Measurements from ENCODE around the gene TEX14.
"Not testable (repeated sequence)": the region's sequence is repeated elsewhere in the genome, so short reads cannot be mapped to it uniquely, and the experiment has no call there.

The TEX14 gene

DNA sequence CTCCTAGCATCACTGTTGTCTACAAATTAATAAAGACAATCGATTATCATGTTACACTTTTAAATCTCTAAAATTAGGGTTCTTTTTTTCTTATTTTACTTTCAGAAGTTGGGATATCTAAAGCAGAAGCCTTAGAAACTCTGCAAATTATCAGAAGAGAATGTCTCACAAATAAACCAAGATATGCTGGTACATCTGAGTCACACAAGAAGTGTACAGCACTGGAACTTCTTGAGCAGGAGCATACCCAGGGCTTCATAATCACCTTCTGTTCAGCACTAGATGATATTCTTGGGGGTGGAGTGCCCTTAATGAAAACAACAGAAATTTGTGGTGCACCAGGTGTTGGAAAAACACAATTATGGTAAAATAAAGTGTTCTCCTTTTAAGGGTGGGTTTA, 3.0 kb upstream of the TEX14 start:
- Mint-ChIP-seq H3K27ac (no peak overlapping the region), H3K4me1 (peaks cover 20% of the 10 kb centered on the region), H3K9me3 (no peaks in the 10 kb centered on the region), H3K36me3 (peaks cover 72% of the 10 kb centered on the region), H3K4me3 (no peak overlapping the region)
- DNase-seq (ENCODE audit: low spot score in 2 of 2) (no peak), ATAC-seq (no peak)

DNA sequence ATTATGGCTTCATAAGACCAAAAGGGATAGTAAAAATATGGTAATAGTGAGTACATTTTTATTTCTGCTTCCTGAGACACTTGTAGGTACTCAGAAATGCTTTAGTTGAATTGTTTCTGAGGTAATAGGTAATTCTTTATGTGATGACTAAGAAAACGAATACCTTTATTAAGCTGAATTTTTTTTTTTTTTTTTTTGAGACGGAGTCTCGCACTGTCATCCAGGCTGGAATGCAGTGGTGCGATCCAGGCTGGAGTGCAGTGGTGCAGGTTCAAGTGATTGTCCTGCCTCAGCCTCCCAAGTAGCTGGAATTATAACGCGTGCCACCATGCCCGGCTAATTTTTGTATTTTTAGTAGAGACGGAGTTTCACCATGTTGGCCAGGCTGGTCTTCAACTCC, 2.5 kb upstream of the TEX14 start:
- no peaks in the 10 kb centered on the region for H3K9me3 Mint-ChIP-seq
- DNase-seq (ENCODE audit: low spot score in 2 of 2) (no peak), ATAC-seq (no peak)
- H3K36me3 Mint-ChIP-seq = peaks cover 67% of the 10 kb centered on the region
- no peak overlapping the region for H3K27ac Mint-ChIP-seq
- H3K4me3 Mint-ChIP-seq = peak overlapping the region; percentile 95
- H3K4me1 Mint-ChIP-seq = peaks cover 20% of the 10 kb centered on the region

- Mint-ChIP-seq H3K9me3 (no peaks in the 10 kb centered on the region), H3K4me3 (peak overlapping the region; percentile 95), H3K4me1 (peaks cover 20% of the 10 kb centered on the region), H3K27ac (peak overlapping the region; percentile 97), H3K36me3 (peaks cover 62% of the 10 kb centered on the region)
- DNase-seq (ENCODE audit: low spot score in 2 of 2) = no peak
- no peak for ATAC-seq
Observed at GRCh38 chr17:58693751-58694150, 1.9 kb upstream of the TEX14 start.

DNA sequence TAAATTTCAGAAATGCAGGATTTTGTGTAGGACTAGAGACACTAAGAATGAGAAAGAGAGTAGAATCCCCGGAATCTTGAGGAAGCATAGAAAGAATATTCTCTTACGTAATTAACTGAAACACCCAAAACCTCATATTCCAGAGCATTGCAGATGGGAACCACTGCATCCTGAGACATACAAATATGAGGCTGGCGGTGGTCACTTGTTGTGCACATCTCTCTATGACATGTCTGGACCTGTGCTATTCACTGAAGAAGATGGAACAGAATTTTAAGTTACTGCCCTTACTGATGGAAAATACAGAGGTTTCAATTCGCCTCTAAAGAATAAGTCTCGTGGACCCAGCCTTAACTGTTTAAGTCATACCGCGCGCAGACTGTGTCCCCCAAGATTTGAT, 1.4 kb upstream of the TEX14 start:
- H3K36me3 Mint-ChIP-seq = peaks cover 59% of the 10 kb centered on the region
- DNase-seq (ENCODE audit: low spot score in 2 of 2) (no peak), ATAC-seq (no peak)
- H3K9me3 Mint-ChIP-seq = no peaks in the 10 kb centered on the region
- peaks cover 20% of the 10 kb centered on the region for H3K4me1 Mint-ChIP-seq
- peak overlapping the region; percentile 97 for H3K27ac Mint-ChIP-seq
- H3K4me3 Mint-ChIP-seq = peak overlapping the region; percentile 95

GRCh38 chr17:58692239-58693055, 602 bp upstream of the TEX14 start, which contains the start of gene RAD51C:
Gene RAD51C, plus strand, starts transcription at chr17:58692602. Its CDS starts 42 bp downstream, at chr17:58692644.
- DNase-seq (ENCODE audit: low spot score in 2 of 2) = peak; percentile 77 to 89

DNA sequence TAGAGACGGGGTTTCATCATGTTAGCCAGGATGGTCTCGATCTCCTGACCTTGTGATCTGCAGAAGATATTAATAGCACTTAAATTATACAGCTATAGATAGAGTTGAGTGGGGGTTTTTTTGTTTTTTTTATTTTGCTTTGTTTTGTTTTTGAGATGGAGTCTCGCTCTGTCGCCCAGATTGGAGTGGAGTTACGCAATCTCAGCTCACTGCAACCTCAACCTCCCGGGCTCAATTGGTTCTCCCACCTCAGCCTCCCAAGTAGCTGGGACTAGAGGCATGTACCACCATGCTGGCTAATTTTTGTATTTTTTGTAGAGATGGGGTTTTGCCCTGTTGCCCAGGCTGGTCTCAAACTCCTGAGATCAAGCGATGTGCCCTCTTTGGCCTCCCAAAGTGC, 1.8 kb downstream of the TEX14 start:
- peaks cover 20% of the 10 kb centered on the region for H3K4me1 Mint-ChIP-seq
- DNase-seq (ENCODE audit: low spot score in 2 of 2); H3K4me3 Mint-ChIP-seq; H3K9me3 Mint-ChIP-seq; H3K27ac Mint-ChIP-seq; ATAC-seq: not testable (repeated sequence)
- H3K36me3 Mint-ChIP-seq = peaks cover 27% of the 10 kb centered on the region

More at GRCh38 chr17:58692239-58693055, 602 bp upstream of the TEX14 start, which contains the start of gene RAD51C:
- peaks cover 20% of the 10 kb centered on the region for H3K4me1 Mint-ChIP-seq
- H3K9me3 Mint-ChIP-seq = no peaks in the 10 kb centered on the region
- H3K36me3 Mint-ChIP-seq = peaks cover 51% of the 10 kb centered on the region
- H3K27ac Mint-ChIP-seq = peak within 1 kb of the TSS; percentile 97
- peak; percentile 100 for ATAC-seq
- H3K4me3 Mint-ChIP-seq = peak within 1 kb of the TSS; percentile 95

DNA sequence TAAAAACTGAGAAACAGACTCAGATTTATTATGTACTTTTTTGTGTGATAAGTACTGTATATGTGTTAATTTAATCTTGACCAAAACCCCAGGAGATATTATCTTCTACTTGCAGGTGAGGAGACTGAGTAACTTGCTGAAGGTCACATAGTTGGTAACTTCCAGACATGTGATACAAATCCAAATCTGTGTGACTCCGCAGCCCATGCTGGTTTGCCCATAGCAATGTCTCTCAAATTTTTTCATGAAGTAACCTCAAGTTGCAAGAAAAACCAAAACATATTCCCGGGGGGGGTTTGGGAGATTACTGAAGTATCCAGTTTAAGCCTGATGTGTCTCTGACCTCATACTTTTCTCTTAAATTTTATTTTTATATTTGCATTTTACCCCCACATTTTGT, 3.3 kb downstream of the TEX14 start:
- Mint-ChIP-seq H3K4me3 (no peak overlapping the region), H3K27ac (no peak overlapping the region), H3K4me1 (peaks cover 16% of the 10 kb centered on the region), H3K36me3 (peaks cover 15% of the 10 kb centered on the region), H3K9me3 (no peaks in the 10 kb centered on the region)
- ATAC-seq (no peak), DNase-seq (ENCODE audit: low spot score in 2 of 2) (no peak)

- Mint-ChIP-seq H3K4me1 (peaks cover under 1% of the 10 kb centered on the region), H3K4me3 (no peak overlapping the region), H3K36me3 (no peaks in the 10 kb centered on the region), H3K27ac (no peak overlapping the region), H3K9me3 (no peaks in the 10 kb centered on the region)
- DNase-seq (ENCODE audit: low spot score in 2 of 2) = no peak
- ATAC-seq = no peak
Observed at GRCh38 chr17:58686980-58687379, 4.9 kb downstream of the TEX14 start.

- not testable (repeated sequence) for ATAC-seq
Observed at GRCh38 chr17:58684462-58684861, 7.4 kb downstream of the TEX14 start.

DNA sequence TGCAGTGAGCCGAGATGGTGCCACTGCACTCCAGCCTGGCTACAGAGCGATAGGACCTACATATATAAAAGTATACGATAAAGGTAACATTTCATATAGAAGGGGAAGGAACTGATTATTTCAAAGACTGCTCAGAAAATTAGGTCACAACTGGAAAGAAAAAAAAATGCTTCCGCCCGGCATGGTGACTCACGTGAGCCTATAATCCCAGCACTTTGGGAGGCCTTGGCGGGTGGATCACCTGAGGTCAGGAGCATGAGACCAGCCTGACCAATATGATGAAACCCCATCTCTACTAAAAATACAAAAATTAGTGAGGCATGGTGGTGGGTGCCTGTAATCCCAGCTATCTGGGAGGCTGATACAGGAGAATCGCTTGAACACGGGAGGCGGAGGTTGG, 7.8 kb downstream of the TEX14 start:
- Mint-ChIP-seq H3K4me1 (no peaks in the 10 kb centered on the region), H3K27ac (no peak overlapping the region), H3K4me3 (no peak overlapping the region), H3K9me3 (no peaks in the 10 kb centered on the region), H3K36me3 (no peaks in the 10 kb centered on the region)
- DNase-seq (ENCODE audit: low spot score in 2 of 2) (no peak), ATAC-seq (no peak)

More at GRCh38 chr17:58684462-58684861, 7.4 kb downstream of the TEX14 start:
- not testable (repeated sequence) for H3K36me3 Mint-ChIP-seq; DNase-seq (ENCODE audit: low spot score in 2 of 2); H3K9me3 Mint-ChIP-seq; H3K4me3 Mint-ChIP-seq; H3K27ac Mint-ChIP-seq; H3K4me1 Mint-ChIP-seq

- ATAC-seq (no peak), DNase-seq (ENCODE audit: low spot score in 2 of 2) (no peak)
- no peak overlapping the region for H3K27ac Mint-ChIP-seq
- no peaks in the 10 kb centered on the region for H3K9me3 Mint-ChIP-seq
- no peaks in the 10 kb centered on the region for H3K36me3 Mint-ChIP-seq
- H3K4me1 Mint-ChIP-seq = no peaks in the 10 kb centered on the region
- no peak overlapping the region for H3K4me3 Mint-ChIP-seq
Observed at GRCh38 chr17:58680038-58680369, 11.8 kb downstream of the TEX14 start.

DNA sequence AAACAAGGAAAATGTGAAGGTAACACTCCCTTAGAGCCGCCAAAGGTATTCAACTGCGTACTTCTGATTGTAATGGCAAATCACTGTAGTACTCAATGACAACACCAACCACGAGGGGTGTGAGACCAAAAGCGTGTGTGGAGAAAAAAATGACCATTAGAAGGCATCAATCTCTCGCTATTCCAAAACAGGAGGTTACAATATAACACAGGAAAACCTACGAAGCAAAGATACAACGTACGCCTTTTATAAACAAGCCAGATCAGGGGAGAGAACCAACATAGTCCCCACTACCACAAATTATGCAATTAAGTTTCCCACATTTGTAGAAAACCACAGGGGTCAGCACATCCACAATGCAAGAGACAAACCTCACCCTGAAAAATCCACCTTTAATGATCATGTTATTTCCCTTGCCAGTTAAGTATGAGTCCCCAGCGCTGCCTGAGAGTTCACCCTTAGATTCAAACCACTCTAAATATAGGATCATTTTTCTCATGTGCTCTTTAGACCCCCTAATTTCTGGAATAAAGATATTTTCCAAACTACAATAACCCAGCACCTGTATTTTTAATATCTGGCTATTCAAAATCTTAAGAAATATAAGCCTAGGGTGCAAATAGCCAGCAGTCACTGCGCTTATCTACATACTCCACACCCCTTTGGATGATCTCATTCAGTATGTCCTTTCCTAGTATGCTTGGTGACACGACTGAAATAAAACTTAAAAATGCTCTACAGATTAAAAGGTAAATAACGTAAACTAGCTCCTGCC, 12.4 kb downstream of the TEX14 start:
- ATAC-seq (no peak), DNase-seq (ENCODE audit: low spot score in 2 of 2) (no peak)
- Mint-ChIP-seq H3K4me3 (no peak overlapping the region), H3K27ac (no peak overlapping the region), H3K9me3 (no peaks in the 10 kb centered on the region), H3K36me3 (no peaks in the 10 kb centered on the region), H3K4me1 (no peaks in the 10 kb centered on the region)

- H3K27ac Mint-ChIP-seq; ATAC-seq; DNase-seq (ENCODE audit: low spot score in 2 of 2); H3K4me1 Mint-ChIP-seq; H3K36me3 Mint-ChIP-seq; H3K9me3 Mint-ChIP-seq; H3K4me3 Mint-ChIP-seq: not testable (repeated sequence)
Observed at GRCh38 chr17:58678287-58678686, 13.6 kb downstream of the TEX14 start.

DNA sequence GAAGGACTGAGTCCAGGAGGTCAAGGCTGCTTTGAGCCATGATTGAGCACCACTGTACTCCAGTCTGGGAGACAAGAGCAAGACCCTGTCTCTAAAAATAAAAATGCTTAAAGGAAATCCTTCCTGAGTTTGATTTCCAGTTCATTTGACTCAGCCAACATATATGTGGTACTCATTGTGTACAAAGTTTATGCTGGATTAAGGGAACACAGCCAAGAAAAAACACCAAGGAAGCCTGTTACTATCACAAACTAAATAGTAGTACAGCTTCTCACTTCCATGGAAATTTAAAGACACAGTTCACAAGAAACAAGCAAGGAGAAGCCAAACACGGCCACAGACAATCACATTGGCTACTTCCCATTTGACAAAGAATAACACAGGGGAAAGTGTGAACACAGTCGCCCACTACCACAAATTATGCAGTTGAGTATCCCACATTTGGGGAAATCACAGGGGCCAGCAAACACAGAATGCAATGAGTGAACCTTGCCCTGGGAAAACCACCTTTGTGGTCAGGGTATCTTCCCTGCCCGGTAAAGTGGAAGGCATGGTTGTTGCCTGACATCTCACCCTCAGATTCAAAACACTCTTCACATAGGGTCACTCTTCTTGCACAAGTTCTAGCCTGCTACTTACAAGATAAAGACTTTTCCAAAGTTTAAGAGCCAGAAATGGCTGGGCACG, 14.5 kb downstream of the TEX14 start:
- H3K9me3 Mint-ChIP-seq = no peaks in the 10 kb centered on the region
- ATAC-seq (no peak), DNase-seq (ENCODE audit: low spot score in 2 of 2) (no peak)
- H3K36me3 Mint-ChIP-seq = no peaks in the 10 kb centered on the region
- H3K4me3 Mint-ChIP-seq = no peak overlapping the region
- H3K27ac Mint-ChIP-seq = no peak overlapping the region
- no peaks in the 10 kb centered on the region for H3K4me1 Mint-ChIP-seq

- H3K4me1 Mint-ChIP-seq = no peaks in the 10 kb centered on the region
- no peak overlapping the region for H3K27ac Mint-ChIP-seq
- no peaks in the 10 kb centered on the region for H3K9me3 Mint-ChIP-seq
- ATAC-seq = no peak
- peaks cover 4% of the 10 kb centered on the region for H3K36me3 Mint-ChIP-seq
- no peak for DNase-seq (ENCODE audit: low spot score in 2 of 2)
- H3K4me3 Mint-ChIP-seq = no peak overlapping the region
Observed at GRCh38 chr17:58671969-58672368, 19.9 kb downstream of the TEX14 start.

All from stimulated activated effector memory CD8-positive, alpha-beta T cell treated with anti-CD3 and anti-CD28 coated beads, Interleukin-12 subunit alpha, Interleukin-12 subunit beta, amount 100 ng/mL, for 72 hours (primary cell).